HG03460 (cell line): ENCODE measurements around the gene HK1.
"Not testable (repeated sequence)": the region's sequence is repeated elsewhere in the genome, so short reads cannot be mapped to it uniquely, and the experiment has no call there.

Source experiments
- ATAC-seq: cut with Tn5 transposase; IDR thresholded peaks from one replicate; pipeline ENCODE4 v1.9.1; 2021; ENCODE audit not compliant: unreplicated experiment

The HK1 gene

GRCh38 chr10:69445041-69445440, 166.7 kb downstream of the HK1 start:
- ATAC-seq, result no peak

DNA sequence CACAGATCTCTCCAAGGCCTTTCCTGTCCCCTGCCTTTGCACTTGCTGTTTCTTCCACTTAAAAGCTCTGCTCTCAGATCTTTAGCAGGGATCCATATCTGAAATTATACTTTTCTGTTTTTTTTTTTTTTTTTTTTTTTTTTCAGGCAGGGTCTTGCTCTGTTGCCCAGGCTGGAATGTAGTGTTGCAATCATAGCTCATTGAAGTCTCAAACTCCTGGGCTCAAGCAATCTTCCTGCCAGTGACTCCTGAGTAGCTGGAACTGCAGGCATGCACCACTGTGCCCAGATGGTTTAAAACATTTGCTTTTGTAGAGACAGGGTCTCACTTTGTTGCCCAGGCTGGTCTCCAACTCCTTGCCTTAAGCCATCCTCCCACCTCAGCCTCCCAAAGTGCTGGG, 167.9 kb downstream of the HK1 start:
- ATAC-seq, result no peak

DNA sequence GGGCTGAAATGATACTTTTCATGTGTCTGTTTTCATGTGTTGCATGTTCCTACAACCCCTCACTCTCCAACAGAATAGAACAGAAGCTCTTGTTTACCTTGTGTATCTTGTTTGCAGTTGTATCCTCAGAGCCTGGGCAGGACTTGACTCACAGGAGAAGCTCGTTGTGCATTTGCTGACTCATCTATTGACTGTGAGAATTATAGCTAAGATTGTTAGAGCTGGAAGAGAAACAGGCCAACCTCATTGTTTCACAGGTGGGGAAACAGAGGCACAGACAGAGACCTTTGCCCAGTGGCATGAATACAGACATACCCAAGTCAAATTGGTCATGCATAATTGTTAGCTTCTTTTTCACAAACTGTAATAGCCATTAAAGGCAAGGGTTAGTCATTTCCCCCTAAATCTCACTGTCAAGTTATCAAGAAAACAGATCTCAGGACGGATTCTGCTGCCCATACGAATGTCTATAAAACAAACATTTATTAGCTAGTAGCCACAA, 168.4 kb downstream of the HK1 start:
- no peak for ATAC-seq

DNA sequence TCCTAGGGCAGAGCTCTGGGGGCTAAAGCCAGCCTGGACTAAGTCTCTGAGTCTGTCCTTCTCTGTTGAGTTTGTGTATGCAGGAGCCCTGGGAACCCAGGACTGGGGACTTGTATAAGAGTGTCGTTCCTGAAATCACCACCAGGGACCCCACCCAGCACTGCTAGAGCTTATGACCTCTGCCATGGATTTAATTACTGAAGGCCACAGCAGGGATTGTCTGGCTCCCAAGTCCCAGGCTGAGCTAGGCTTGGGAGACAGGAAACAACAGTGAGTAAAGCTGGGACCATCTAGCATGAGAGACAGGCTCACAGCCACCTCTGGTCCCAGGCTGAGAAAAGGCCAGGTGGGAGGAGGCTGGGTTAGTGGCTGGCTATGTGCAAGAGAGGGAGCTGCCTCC, 171.5 kb downstream of the HK1 start:
- ATAC-seq, result no peak

DNA sequence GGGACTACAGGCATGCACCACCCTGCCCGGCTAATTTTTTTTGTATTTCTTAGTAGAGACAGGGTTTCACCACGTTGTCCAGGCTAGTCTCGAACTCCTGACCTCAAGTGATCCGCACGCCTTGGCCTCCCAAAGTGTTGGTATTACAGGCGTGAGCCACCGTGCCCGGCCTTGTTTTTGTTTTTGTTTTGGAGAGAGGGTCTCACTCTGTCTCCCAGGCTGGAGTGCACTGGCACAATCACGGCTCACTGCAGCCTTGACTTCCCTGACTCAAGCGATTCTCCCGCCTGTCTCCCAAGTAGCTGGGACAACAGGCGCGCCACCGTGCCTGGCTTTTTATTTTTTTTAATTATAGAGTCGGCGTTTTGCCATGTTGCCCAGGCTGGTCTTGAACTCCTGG, 172.1 kb downstream of the HK1 start:
- not testable (repeated sequence) for ATAC-seq

- ATAC-seq, result peak; percentile 84
Observed at GRCh38 chr10:69451209-69451783, 173.0 kb downstream of the HK1 start, which contains the start of gene TSPAN15. TSS of gene TSPAN15 (plus strand) at chr10:69451465. CDS start at chr10:69451595, 130 bp downstream.
